HG02981 (cell line): ENCODE measurements around the gene ITFG1.
"Not testable (repeated sequence)": the region's sequence is repeated elsewhere in the genome, so short reads cannot be mapped to it uniquely, and the experiment has no call there.

ENCODE experiments used
- ATAC-seq: cut with Tn5 transposase; IDR thresholded peaks from one replicate; pipeline ENCODE4 v1.9.1; 2021; ENCODE audit warnings: mild to moderate bottlenecking, moderate library complexity; ENCODE audit not compliant: unreplicated experiment

ITFG1 gene

DNA sequence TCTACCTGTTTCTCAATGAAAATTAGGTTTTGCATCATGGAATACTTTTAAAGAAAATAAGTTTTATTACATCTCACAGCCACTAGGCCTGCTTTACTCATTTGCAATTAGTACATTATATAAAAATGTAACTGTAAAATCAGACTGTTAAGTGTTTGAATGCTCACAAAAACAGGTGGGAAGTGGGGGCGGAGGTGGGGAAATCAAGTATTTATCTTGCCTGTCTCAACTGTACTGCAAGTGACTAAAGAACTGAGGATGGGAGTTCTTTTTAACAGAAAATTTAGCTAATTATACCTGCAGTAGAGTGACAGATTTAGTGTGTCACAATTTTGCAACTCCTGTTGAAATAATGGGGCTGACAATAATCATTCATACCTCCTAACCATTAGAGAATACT is 34.1 kb downstream of the ITFG1 start:
- no peak for ATAC-seq

DNA sequence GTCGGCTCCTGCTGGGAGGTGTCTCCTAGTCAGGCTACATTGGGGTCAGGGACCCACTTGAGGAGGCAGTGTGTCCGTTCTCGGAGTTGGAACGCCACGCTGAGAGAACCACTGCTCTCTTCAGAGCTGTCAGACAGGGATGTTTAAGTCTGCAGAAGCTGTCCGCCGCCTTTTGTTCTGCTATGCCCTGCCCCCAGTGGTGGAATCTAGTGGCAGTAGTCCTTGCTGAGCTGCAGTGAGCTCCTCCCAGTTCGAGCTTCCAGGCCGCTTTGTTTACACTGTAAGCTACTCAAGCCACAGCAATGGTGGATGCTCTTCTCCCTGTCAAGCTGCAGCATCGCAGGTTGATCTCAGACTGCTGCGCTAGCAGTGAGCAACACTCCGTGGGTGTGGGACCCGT is 36.0 kb downstream of the ITFG1 start:
- ATAC-seq = no peak

DNA sequence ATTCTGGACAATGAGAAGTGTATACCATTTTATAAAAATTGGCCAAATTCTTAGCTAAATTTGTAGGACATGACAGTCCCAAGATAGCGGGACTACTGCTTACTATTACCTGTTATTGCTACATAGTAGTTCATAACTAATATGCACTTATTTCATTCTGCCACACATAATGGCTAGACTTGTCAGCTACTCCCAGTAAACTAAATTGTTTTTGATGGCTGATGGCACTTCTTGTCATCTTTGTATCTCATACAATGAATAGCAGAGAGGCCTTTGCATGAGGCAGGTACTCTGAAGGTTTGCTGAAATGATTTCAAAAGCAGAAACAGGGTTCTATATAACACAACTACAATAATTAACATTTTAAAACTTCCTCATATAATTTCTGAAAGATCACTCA is 44.0 kb downstream of the ITFG1 start:
- ATAC-seq = no peak

DNA sequence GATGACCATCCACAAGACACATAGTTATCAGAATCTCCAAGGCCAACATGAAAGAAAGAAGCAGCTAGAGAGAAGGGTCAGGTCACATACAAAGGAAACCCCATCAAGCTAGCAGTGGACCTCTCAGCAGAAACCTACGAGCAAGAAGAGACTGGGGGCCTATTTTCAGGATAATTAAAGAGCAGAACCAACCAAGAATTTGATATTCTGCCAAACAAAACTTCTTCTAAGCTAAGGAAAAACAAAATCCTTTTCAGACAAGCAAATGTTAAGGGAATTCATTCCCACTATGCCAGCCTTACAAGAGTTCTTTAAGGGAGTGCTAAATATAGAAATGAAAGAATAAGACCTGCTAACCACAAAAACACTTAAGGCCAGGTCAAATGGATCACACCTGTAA is 47.8 kb downstream of the ITFG1 start:
- no peak for ATAC-seq

DNA sequence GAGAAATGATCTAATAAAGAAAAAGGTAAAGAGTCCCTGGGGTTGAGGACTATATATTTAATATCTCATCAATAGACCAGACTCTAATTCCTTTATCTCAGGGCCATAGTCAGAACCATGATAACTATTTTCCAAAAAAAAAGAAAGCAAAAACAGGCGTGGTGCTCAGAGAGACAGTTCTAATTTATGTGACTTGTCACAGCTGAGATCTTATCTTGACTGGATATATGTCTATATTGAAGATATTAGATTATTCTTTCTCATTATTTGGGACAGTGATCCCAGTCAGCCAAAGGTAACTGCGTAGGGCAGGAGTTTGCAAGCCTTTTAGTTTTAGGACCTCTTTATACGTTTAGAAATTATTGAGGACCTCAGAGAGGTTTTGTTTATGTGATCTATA is 52.4 kb downstream of the ITFG1 start:
- ATAC-seq = no peak

DNA sequence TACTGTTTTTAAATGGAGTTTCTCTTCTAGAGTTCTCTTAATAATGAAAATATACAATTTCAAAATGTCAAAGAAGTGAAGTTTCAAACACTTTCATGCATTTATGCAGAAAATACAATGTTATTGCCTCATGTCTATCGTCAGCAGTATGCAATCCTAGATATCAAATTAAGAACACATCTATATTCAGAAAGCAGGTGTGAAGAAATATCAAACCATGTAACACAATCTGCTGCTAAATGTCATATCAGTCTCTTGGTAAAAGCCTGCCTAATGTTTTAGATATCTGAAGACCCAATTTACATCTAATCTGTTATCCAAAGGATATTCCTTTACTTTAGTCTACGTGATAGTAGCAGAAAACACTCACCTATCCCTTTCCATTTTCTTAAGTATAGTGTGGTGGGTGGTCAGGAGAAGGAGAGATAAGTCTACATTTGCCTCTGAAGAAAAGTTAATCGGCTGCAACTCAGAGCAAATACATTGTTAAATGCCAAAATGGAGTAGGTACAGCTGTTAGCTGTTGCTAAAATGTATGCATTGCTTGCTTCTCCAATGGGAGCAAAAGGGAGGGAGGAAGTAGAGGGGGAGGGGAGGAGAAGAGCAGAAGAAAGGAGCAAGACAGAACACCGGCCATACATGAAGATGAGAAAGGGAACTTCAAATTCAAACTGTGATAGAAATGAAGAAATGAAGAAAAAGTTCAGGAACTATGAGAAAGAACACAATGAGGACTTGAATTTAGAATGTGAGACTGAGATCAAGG is 64.9 kb downstream of the ITFG1 start:
- ATAC-seq = no peak

DNA sequence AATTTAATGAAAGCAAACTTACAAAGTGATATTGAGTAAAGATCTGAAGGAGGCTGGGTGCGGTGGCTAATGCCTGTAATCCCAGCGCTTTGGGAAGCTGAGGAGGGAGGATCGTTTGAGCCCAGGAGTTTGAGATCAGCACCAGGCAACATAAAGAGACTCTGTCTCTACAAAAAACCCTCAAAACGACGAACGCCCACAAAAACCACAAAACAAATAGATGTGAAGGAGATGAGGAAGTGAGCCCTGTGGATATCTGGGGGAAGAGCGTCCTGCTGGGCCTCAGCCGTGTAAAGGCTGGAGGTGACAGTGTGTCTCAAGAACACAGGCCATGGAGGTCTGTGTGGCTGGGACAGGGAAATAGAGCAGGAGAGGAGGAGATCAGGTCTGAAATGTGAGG is 68.8 kb downstream of the ITFG1 start:
- peak; percentile 77 for ATAC-seq

DNA sequence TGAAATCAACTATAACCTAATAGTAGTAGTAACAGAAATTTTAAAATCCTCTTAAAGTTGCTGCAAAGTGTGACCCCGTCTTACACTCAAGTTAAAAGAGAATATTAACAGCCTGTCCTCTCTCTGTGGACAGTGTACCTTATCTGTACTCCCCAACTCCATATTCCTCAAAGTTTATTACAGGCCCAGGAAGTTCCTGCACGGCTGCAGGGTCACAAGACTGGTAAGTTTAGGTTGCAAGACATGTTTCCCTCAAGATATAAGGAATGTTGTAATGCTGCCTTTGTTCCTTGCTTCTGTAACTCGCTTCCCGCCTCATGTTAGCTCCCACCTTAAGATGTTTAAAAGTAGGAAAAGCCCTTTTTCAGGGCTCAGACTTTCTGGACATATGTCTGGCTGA is 72.2 kb downstream of the ITFG1 start:
- ATAC-seq = no peak

DNA sequence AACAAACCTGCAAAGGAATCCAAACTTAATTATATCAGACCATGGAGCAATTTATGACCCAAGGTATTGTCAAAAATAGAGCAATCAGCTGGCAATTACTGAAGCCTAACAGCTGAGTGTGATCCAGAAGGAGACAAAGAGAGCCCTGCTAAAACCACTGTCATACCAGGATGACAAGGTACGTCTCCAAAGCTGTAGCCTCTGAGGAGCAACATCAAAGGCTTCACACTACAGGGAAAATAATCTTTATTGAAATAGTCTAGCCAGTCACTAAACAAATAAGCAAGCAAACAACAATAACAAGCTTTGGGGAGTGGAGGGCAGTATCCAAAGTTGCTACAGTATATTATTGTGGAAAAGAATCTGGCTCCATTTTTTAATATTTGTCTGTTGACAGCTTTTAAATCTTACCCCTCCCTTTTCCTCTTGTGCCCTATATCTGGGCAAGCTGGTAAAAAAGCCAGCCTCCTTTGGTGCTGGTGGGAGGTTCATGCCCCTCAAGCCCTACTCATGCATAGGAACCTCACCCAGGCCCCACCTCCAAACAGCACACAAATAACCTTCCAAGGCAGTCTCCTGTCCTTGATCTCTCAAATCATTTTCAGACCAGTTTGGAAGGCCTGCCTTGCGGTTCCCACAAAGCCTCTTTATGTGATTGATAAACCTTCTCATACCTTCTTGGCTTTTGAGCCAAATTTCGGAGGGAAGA is 73.7 kb downstream of the ITFG1 start:
- no peak for ATAC-seq

DNA sequence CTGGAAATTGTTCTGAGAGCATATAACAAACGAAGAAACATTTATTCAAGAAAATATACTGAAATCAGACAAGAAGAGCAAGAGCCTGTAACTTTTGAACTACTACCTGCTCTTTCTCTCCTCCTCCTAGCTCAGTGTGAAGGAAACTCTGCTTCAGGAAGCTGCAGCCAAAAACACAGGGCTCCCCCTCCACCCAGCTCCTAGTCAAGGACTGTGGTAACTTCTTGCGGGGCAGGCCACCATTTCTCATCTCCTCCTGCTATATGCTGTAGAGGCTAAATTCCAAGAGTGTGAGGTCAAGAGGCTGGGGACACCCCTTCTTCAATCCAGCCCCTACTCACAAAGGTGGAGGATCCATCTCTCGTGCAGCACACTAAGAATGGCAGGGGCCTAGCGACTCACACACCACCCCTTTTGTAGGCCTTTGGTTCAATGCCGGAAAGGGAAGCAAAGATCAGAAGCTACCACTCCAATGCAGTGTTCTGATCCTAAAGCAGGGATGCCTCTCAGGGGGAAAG is 74.6 kb downstream of the ITFG1 start:
- no peak for ATAC-seq

DNA sequence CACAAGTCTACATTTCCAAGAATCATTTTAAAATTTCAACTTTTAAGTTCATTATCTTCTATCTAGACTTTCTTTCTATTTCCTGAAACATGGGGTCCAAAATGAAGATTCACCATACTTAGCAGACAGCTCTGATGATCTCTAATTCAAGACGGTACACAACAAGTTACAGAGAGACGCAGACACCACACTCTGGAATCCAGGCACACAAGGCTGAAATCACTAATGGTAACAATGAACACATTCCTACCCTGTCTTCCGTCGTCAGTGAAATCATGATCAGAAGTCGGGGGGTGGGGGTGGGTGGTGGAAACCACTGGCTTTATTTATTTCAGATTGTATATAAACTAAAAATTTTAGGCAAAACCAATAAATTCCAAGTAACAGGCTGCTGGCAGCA is 78.5 kb downstream of the ITFG1 start:
- no peak for ATAC-seq

DNA sequence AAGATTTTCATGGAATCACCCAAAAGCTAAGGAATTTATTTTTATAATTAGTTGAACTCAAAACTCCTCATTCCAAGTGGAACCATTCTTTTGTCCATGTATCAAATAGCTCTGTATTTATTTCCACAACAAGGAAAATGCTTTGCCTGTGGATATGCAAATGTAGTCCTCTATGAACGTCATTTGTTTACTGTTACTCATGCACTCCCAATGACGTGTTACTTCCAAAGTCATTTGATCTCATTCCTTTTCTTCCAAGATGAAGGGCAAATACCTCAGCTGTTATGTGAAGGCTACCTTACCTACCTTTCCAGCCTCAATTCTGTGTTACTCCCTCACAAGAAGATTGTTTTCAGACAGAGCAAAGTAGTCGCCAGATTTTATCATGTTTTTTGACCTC is 83.7 kb downstream of the ITFG1 start:
- no peak for ATAC-seq

DNA sequence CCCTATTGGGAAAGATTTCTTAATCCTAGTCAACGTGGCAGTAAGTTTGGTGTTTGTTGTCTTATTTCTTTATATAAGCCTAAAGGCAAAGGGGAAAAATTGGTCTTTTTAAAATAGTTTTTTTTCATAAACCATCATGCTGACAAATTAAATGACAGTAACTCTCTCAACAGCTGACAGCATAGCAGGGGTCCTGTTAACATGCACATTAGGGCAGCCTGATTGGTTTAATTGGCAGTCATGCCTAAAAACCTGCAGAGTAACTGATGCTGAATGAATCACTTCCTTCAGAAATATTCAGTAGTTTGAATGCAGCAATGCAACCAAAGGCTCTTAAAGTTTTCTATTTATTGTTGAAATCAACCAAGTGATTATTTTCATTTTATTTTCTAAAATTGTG is 85.4 kb downstream of the ITFG1 start:
- no peak for ATAC-seq

DNA sequence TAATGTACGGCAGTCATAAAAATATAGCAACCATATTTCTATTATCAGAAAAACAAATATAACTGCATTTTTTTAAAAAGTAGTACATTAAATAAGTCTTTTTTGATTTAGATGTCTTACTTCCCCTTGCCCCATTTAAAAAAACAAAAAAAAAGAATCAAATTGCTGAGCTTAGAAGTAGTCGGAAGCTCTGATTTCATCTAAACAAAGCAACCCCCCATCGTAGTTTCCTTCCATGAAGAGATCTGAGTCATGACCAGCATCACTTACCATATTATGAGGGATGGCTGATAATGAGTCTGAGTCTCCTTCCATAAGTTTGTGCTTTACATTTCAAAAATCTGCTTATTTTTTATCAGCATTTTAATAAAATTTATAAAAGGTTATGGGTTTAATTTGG is 86.2 kb downstream of the ITFG1 start:
- no peak for ATAC-seq

DNA sequence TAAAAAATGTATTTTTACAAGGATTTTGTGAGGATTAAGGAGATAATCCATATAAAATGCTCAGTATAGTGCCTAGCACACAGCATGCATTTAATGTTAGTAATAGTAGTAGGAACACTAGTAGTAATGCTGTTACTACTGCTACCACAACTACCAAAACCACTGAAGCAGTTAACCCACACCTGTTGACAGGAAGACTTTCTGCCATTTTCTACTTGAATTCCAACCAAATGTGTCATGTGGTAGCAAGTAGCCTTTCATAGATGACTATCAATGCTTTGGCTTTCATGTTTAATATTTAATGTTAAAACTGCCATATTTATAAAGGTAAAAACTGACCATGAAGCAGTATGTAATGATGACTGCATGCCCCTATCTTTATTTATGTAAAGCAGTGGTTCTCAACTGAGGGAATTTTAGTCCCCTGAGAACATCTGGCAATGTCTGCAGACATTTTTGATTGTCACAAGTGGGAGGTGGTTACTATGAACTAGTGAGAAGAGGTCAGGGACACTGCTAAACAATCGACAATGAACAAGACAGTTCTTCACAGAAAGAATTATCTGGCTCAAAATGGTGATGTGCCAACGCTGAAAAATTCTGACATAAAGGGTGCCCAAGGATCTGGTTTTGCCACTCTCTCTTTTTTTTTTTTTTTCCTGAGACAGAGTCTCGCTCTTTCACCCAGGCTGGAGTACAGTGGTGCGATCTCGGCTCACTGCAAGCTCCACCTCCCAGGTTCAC is 89.4 kb downstream of the ITFG1 start:
- no peak for ATAC-seq

DNA sequence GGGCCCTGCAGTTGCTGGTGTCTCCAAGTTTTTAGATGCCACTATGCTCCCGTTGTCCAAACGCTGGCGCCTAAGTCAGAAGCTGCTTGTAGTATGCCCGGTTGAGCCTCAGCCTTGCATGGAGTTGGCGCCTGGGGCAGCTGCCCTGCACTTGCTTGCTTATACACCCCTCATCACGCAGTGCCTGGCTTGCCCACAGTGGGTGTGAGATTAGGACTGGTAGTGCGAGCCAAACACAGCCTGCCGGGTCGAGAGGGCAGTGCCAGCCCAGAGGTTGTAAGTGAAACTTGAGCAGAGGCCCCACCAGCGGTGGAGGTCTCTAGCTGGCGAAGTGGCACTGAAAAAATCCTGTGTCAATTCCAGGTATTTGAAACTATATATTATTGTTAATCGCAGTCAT is 90.3 kb downstream of the ITFG1 start:
- no peak for ATAC-seq

DNA sequence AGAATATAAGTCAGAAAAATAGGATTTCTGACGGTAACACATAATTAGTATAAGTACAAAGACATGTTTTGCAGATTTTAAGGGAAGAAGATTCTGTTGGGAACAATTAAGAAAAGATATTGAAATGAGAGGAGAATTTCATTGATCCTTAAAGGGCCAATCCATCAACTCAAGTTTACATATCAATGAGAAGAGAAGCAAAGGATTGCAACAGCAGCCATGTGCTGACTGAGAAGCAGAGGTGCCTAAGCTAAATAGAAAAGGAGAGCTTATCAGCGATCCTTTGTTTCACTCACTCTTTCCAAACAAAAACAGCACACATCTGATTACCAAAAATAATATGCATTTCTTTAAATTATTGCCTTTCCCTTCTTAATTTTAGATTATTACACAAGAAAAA is 94.6 kb downstream of the ITFG1 start:
- ATAC-seq = no peak

DNA sequence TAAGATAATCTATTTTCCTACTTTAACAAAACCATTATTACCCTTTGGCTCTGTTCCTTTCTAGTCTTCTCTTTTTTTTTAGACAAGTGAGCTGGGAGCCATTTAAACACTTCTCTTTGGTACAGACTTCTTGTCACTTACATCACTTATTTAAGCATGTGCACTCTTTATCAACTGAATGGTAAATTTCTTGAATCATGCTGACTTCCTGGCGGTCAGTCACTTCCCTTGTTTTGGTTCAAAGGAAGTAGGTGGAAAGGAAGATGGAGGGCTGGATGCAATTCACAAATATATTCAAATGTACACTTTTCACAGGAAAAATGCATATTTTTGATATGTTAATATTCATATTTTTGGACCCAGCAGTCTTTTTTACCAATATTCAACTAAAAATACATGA is 97.1 kb downstream of the ITFG1 start:
- ATAC-seq = no peak

DNA sequence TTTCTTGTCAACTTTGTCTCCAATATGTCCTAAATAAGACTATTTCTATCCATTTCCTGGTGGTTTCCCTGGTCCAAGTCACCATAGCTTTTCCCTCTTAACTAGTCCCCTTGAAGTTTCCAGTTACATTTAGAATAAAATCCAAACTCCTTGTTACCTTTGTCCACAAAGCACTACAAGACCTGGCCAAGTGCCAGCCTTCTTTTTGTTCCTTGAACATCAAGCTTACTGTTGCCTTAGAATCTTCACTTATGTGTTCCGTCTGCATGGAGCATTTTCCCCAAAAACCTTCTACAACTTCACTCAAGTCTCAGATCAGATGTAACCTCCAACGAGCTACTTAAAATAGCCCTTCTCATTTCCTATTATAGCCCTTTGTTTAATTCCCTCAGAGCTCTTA is 101.4 kb downstream of the ITFG1 start:
- ATAC-seq = no peak

DNA sequence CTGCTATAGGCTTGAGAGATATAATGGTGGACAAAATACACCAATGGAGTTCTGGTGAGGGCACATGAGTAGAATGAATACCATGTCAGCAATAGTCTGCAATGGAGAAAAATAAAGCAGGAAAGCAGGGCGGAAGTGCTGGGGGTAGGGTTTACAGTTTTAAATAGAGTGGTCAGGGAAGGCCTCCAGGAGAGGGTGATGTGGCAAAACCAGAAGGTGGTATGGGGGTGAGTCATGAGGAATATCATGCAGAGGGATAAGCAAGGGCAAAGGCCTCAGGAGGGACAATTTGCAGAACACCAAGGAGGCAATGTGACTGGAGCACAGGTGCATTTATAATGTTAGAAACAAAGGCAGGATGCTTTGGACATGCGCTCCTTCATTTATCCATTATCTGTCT is 102.0 kb downstream of the ITFG1 start:
- no peak for ATAC-seq

DNA sequence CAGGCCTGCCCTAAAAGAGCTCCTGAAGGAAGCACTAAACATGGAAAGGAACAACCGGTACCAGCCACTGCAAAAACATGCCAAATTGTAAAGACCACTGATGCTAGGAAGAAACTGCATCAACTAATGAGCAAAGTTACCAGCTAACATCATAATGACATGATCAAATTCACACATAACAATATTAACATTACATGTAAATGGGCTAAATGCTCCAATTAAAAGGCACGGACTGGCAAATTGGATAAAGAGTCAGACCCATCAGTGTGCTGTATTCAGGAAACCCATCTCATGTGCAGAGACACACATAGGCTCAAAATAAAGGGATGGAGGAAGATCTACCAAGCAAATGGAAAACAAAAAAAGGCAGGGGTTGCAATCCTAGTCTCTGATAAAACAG is 111.8 kb downstream of the ITFG1 start:
- not testable (repeated sequence) for ATAC-seq
